Glutamatergic neuron (in vitro differentiated cells): ENCODE measurements around the gene MLC1. TPM values are rescaled to one million over a fixed set of nuclear protein-coding genes. Genes with fewer than 3 reads are reported as not detected.

Experiments used
- DNase-seq: peaks from one replicate; pipeline ENCODE4 v3.0.0; 2022
- H3K27ac Mint-ChIP-seq: one replicate; pipeline ENCODE4 v1.8.0; 2020; ENCODE audit warnings: mild to moderate bottlenecking, mixed read lengths, inconsistent platforms; ENCODE audit not compliant: unreplicated experiment
- H3K27me3 Mint-ChIP-seq: one replicate; pipeline ENCODE4 v1.8.0; 2020; ENCODE audit warnings: mild to moderate bottlenecking, moderate library complexity, mixed read lengths, inconsistent platforms; ENCODE audit not compliant: unreplicated experiment
- H3K36me3 Mint-ChIP-seq: one replicate; pipeline ENCODE4 v1.8.0; 2020; ENCODE audit warnings: mild to moderate bottlenecking, mixed read lengths, inconsistent platforms; ENCODE audit not compliant: unreplicated experiment
- H3K4me1 Mint-ChIP-seq: one replicate; pipeline ENCODE4 v1.8.0; 2020; ENCODE audit warnings: mild to moderate bottlenecking, low read depth, mixed read lengths, inconsistent platforms; ENCODE audit not compliant: unreplicated experiment
- H3K4me3 Mint-ChIP-seq: one replicate; pipeline ENCODE4 v1.8.0; 2020; ENCODE audit warnings: mild to moderate bottlenecking, mixed read lengths, inconsistent platforms; ENCODE audit not compliant: unreplicated experiment
- H3K9me3 Mint-ChIP-seq: one replicate; pipeline ENCODE4 v1.8.0; 2020; ENCODE audit warnings: mild to moderate bottlenecking, moderate library complexity, mixed read lengths, inconsistent platforms; ENCODE audit not compliant: unreplicated experiment
- total RNA-seq: library from RNA; stranded (reverse); fragmentation: NEBNext Ultra II Directional; extraction: Animal tissue kit (Norgen Biotek cat#: 25700); gene quantifications from one replicate; pipeline ENCODE4 v1.2.1, GENCODE V29; 2021; ENCODE audit not compliant: unreplicated experiment
- TF ChIP-seq, protein P1 (sequence below): fragments of 200-600 bp; sonication (generic); IDR thresholded peaks from one replicate; pipeline ENCODE4 v1.5.0; 2021; ENCODE audit not compliant: partially characterized antibody, unreplicated experiment

The MLC1 gene
- total RNA-seq, 1 donor from 2014 or later, result not detected

DNA sequence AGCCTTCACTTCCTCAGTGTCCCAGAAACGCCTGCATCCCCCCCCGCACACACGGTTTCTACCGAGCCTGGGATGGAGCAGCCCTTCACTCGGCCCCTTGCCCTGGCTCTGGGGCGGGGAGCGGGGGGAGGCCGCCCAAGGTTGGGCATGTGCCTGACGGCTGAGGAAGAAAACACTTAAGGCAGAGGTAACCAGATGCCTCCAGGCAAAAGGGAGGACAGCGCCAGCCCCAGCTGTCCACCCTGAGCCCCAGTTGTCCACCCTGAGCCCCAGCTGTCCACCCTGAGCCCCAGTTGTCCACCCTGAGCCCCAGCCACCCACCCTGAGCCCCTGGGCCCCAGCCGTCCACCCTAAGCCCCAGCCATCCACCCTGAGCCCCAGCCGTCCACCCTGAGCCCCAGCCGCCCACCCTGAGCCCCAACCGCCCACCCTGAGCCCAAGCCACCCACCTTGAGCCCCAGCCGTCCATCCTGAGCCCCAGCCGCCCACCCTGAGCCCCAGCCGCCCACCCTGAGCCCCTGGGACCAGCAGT, 23.3 kb downstream of the MLC1 start:
- Mint-ChIP-seq H3K36me3 (no peaks in the 10 kb centered on the region), H3K4me1 (peaks cover 3% of the 10 kb centered on the region), H3K4me3 (no peak overlapping the region), H3K27ac (no peak overlapping the region), H3K27me3 (peaks cover 4% of the 10 kb centered on the region), H3K9me3 (no peaks in the 10 kb centered on the region)
- no peak for DNase-seq
- TF ChIP-seq, protein P1, sequence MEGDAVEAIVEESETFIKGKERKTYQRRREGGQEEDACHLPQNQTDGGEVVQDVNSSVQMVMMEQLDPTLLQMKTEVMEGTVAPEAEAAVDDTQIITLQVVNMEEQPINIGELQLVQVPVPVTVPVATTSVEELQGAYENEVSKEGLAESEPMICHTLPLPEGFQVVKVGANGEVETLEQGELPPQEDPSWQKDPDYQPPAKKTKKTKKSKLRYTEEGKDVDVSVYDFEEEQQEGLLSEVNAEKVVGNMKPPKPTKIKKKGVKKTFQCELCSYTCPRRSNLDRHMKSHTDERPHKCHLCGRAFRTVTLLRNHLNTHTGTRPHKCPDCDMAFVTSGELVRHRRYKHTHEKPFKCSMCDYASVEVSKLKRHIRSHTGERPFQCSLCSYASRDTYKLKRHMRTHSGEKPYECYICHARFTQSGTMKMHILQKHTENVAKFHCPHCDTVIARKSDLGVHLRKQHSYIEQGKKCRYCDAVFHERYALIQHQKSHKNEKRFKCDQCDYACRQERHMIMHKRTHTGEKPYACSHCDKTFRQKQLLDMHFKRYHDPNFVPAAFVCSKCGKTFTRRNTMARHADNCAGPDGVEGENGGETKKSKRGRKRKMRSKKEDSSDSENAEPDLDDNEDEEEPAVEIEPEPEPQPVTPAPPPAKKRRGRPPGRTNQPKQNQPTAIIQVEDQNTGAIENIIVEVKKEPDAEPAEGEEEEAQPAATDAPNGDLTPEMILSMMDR, result no peak

DNA sequence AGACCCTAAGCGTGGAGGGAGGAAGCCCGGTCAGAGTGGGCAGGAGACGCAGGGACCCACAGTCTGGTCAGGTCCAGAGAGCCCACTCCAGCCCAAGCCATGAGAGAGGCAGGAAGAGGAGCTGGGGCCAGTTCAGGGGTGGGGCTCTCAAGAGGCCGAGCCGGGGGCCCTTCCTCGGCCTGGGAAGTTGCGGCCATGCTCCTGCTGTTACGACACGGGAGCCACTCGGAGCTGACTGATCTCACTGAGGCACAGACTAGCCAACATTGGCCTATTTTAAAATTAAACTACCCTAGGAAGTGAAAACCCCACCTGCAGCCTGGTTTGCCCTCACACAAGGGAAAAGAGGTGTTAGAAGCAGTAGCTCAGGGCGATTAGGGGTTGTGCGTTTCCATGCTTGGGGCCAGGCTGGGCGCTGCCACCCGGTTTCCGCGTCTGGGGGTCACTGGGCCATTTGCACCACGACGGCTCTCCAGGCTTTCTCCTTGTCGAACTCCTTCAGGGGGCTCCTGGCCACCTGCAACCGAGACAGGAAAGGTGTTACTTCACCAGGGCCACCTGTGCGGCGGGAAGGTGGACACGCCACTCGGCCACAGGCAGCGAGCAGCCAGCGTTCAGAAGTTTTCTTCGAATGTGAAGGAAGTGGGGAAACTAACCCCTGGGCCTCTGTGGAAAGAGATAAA, 23.9 kb downstream of the MLC1 start:
- no peak overlapping the region for H3K27ac Mint-ChIP-seq
- H3K36me3 Mint-ChIP-seq, result no peaks in the 10 kb centered on the region
- no peak for DNase-seq
- no peak overlapping the region for H3K4me3 Mint-ChIP-seq
- no peaks in the 10 kb centered on the region for H3K9me3 Mint-ChIP-seq
- H3K4me1 Mint-ChIP-seq, result peaks cover 3% of the 10 kb centered on the region
- peaks cover 4% of the 10 kb centered on the region for H3K27me3 Mint-ChIP-seq
- TF ChIP-seq, protein P1, result no peak

DNA sequence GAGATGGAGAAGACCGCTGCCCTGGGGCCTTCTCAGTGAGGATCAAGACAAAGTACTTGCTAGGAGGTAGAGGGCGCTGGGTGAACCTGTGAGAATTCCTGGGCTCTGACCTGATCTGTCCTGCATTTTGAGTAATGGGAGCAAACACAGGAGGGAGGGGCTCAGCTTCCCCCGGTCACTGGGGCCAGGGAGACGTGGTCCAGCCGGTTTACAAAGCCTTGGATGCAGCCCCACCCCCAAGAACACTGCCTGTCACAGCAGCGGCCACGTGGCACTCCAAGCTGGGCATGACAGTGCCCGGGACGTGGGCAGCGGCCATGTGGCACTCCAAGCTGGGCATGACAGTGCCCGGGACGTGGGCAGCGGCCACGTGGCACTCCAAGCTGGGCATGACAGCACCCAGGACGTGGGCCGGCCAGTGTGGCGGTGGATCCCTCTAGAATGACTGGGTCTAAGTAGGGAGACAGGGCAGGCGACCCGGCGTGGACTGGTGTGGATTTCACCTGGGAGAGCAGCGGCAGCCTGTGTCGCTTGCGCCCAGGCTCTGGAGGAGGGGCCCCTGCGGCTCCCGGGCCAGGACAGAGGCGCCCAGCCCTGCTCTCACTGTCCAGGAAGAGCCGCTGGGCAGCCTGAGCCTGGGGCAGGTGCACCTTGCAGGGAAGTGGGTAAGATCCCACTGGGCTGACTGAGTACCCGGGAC, 24.6 kb downstream of the MLC1 start:
- Mint-ChIP-seq H3K9me3 (no peaks in the 10 kb centered on the region), H3K27ac (no peak overlapping the region), H3K4me1 (peaks cover 3% of the 10 kb centered on the region), H3K27me3 (peaks cover 5% of the 10 kb centered on the region), H3K4me3 (no peak overlapping the region), H3K36me3 (no peaks in the 10 kb centered on the region)
- TF ChIP-seq, protein P1, result no peak
- DNase-seq, result no peak

DNA sequence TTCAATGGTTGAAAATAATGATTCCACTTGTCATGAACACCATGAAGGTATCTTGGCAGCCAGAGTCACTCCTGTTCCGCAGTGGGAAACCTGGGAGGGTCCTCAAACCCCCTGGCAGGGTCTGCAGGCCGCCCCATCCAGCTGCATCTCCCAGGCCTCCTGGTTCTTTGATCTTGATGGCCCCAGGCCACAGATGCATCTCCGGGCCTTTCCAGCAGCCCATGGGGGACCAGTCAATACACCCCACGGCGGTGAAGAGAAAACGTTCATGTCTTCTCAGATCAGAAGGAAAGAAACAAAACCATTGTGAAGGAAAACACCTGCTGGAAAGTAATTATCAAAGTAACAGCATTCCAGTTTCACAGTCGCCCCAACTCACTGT, 25.4 kb downstream of the MLC1 start:
- H3K4me3 Mint-ChIP-seq, result no peak overlapping the region
- H3K27ac Mint-ChIP-seq, result no peak overlapping the region
- TF ChIP-seq, protein P1, result no peak
- peaks cover 9% of the 10 kb centered on the region for H3K27me3 Mint-ChIP-seq
- peaks cover 3% of the 10 kb centered on the region for H3K4me1 Mint-ChIP-seq
- no peak for DNase-seq
- no peaks in the 10 kb centered on the region for H3K9me3 Mint-ChIP-seq
- peaks cover 4% of the 10 kb centered on the region for H3K36me3 Mint-ChIP-seq
